SU-DHL-6 (cell line): ENCODE data around the gene CNRIP1.
A peak's percentile ranks its signal among the peaks of the same experiment; 100 is the strongest.

Source experiments
- H2AFZ ChIP-seq: fragments of 200-600 bp; sonication (generic); 2 replicates; pipeline ENCODE4 v1.6.1; 2014; ENCODE audit warnings: low read depth, mild to moderate bottlenecking, moderate library complexity, mixed read lengths, antibody characterized with exemption, low read length; ENCODE audit not compliant: severe bottlenecking
- H3F3A ChIP-seq: fragments of 200-600 bp; shearing (Covaris generic); 2 replicates; pipeline ENCODE4 v1.6.0; 2016; ENCODE audit warnings: antibody characterized with exemption, mild to moderate bottlenecking; ENCODE audit not compliant: insufficient read depth
- H3K27ac ChIP-seq: fragments of 200-600 bp; sonication (generic); 2 replicates; pipeline ENCODE4 v1.5.1; 2016; ENCODE audit warnings: low read depth, mild to moderate bottlenecking, low read length, moderate library complexity, mixed read lengths
- H3K27me3 ChIP-seq: fragments of 200-600 bp; sonication (generic), shearing (Covaris generic); 2 replicates; pipeline ENCODE4 v1.6.0; 2014; ENCODE audit warnings: mild to moderate bottlenecking, low read length
- H3K36me3 ChIP-seq: fragments of 200-600 bp; sonication (generic); 2 replicates; pipeline ENCODE4 v1.6.1; 2014; ENCODE audit warnings: mild to moderate bottlenecking, low read length, mixed read lengths
- H3K4me2 ChIP-seq: fragments of 300-600, 200-600 bp; shearing (Covaris generic), sonication (generic); 2 replicates; pipeline ENCODE4 v1.6.0; 2014; ENCODE audit warnings: low read length, low read depth, mild to moderate bottlenecking; ENCODE audit not compliant: poor library complexity, severe bottlenecking
- H3K4me3 ChIP-seq: fragments of 200-600 bp; sonication (generic); 2 replicates; pipeline ENCODE4 v1.5.1; 2014; ENCODE audit warnings: antibody characterized with exemption, low read length, mild to moderate bottlenecking, mixed read lengths; ENCODE audit not compliant: insufficient read depth, poor library complexity, severe bottlenecking
- H3K79me2 ChIP-seq: fragments of 200-600 bp; sonication (generic); 2 replicates; pipeline ENCODE4 v1.6.1; 2014; ENCODE audit warnings: mild to moderate bottlenecking, low read length, moderate library complexity; ENCODE audit not compliant: insufficient read depth
- H3K9ac ChIP-seq: fragments of 200-600 bp; sonication (generic); 2 replicates; pipeline ENCODE4 v1.7.0; 2014; ENCODE audit warnings: mild to moderate bottlenecking, low read length
- H3K9me2 ChIP-seq: fragments of 200-600 bp; sonication (generic); replicated peaks from 2 replicates; pipeline ENCODE4 v1.6.1; 2014; ENCODE audit warnings: low read length; ENCODE audit not compliant: insufficient read depth
- H3K9me3 ChIP-seq: fragments of 200-600 bp; sonication (generic); 2 replicates; pipeline ENCODE4 v1.6.1; 2014; ENCODE audit warnings: low read length, mixed read lengths; ENCODE audit not compliant: insufficient read depth
- H4K20me1 ChIP-seq: fragments of 200-600 bp; sonication (generic); 2 replicates; pipeline ENCODE4 v1.6.1; 2014; ENCODE audit warnings: low read depth, mild to moderate bottlenecking, antibody characterized with exemption, low read length, moderate library complexity, mixed read lengths
- EZH2phosphoT487 ChIP-seq: fragments of 200-600 bp; sonication (generic), shearing (Covaris generic); conservative IDR thresholded peaks from 2 replicates; pipeline ENCODE4 v1.6.1; 2018; ENCODE audit warnings: mild to moderate bottlenecking, antibody characterized with exemption, low read length, moderate library complexity, mixed read lengths
- TF ChIP-seq, protein P1 (sequence below): fragments of 200-600 bp; sonication (generic); IDR thresholded peaks from one replicate; pipeline ENCODE4 v1.5.1; 2017; ENCODE audit warnings: antibody characterized with exemption, mild to moderate bottlenecking, low read length, moderate library complexity; ENCODE audit not compliant: insufficient read depth, poor library complexity, severe bottlenecking

Gene CNRIP1, protein sequence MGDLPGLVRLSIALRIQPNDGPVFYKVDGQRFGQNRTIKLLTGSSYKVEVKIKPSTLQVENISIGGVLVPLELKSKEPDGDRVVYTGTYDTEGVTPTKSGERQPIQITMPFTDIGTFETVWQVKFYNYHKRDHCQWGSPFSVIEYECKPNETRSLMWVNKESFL

DNA sequence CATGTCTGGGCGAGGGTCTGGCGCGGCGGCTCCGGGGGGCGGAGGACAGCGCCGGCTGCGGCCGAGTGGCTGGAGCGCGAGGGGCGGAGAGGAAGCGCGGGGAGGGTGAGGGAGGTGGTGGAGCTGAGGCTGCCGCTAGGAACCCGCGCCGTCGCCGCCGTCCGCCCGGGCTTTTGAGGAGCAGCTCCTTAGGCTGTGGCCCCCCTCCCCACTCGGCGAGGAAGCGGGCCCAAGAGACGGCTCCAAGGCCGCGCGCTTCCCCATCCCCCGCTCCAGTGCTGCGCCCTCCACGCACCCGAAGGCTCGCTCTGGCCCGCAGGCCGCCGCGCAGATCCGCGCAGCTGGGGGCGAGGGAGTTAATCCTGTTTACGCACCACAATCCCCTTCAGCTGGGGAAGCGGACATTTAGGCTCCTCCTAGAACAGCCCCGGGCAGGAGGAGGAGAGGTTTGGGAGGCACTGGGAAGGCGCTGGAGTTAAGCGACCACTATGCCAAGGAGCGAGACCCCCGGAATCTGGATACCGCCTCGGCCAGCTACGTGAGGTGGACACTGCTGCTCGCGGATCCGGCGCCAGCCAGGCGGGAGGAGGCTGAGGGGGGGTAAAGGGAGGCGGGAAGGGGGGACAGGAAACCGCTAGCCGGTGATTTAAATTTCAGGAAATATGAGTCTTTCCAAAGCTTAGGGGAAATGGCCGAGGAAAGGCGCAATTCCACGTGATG is at the start of gene CNRIP1:
TSS of gene CNRIP1 (minus strand) at position 552 of the 720 bp plus-strand sequence. CDS start at position 3, 549 bp downstream.
- no peak within 1 kb of the TSS for H3K27ac ChIP-seq
- H3F3A ChIP-seq: no peaks in the 10 kb centered on the region
- 0 out of 2 replicates have a peak, but pooled peaks cover 2% of the 10 kb centered on the region for H3K27me3 ChIP-seq
- peak within 1 kb of the TSS; percentile 35 for H3K4me2 ChIP-seq
- peak within 1 kb of the TSS; percentile 29 for H2AFZ ChIP-seq
- H3K9ac ChIP-seq: no peak within 1 kb of the TSS
- H3K79me2 ChIP-seq: no peaks in the 10 kb centered on the region
- no peaks in the 10 kb centered on the region for H4K20me1 ChIP-seq
- no peaks in the 10 kb centered on the region for H3K9me2 ChIP-seq
- H3K4me3 ChIP-seq: no peak within 1 kb of the TSS
- TF ChIP-seq EZH2phosphoT487: no peak
- TF ChIP-seq, protein P1, sequence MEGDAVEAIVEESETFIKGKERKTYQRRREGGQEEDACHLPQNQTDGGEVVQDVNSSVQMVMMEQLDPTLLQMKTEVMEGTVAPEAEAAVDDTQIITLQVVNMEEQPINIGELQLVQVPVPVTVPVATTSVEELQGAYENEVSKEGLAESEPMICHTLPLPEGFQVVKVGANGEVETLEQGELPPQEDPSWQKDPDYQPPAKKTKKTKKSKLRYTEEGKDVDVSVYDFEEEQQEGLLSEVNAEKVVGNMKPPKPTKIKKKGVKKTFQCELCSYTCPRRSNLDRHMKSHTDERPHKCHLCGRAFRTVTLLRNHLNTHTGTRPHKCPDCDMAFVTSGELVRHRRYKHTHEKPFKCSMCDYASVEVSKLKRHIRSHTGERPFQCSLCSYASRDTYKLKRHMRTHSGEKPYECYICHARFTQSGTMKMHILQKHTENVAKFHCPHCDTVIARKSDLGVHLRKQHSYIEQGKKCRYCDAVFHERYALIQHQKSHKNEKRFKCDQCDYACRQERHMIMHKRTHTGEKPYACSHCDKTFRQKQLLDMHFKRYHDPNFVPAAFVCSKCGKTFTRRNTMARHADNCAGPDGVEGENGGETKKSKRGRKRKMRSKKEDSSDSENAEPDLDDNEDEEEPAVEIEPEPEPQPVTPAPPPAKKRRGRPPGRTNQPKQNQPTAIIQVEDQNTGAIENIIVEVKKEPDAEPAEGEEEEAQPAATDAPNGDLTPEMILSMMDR: no peak
- no peaks in the 10 kb centered on the region for H3K36me3 ChIP-seq
- H3K9me3 ChIP-seq: no peaks in the 10 kb centered on the region

DNA sequence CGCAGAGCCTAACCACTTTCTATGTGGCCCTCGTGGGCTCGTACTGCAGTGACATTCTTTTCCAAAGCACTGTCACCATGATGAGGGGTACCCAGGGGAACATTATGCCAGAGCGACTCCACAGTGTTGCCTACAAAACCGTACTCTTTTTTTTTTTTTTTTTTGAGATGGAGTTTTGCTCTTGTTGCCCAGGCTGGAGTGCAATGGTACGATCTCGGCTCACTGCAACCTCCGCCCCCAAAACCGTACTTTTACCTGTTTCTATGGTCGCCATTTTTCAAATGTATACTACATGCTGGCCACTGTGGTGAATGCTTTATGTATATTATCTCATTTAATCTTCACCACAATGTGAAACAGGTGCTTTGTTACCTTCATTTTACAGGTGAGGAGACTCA is 49.6 kb upstream of the CNRIP1 start:
- no peak overlapping the region for H3K9ac ChIP-seq
- H3K9me3 ChIP-seq: no peaks in the 10 kb centered on the region
- H3K4me2 ChIP-seq: no peak overlapping the region
- H3F3A ChIP-seq: peaks cover 18% of the 10 kb centered on the region; the same call in 1 of the 2 replicates
- peaks cover 95% of the 10 kb centered on the region for H3K79me2 ChIP-seq
- H3K27ac ChIP-seq: no peak overlapping the region
- no peak overlapping the region for H2AFZ ChIP-seq
- 0 out of 2 replicates have a peak, but pooled peaks cover 8% of the 10 kb centered on the region for H3K36me3 ChIP-seq
- no peak for TF ChIP-seq EZH2phosphoT487
- TF ChIP-seq, protein P1: no peak
- no peaks in the 10 kb centered on the region for H4K20me1 ChIP-seq
- H3K27me3 ChIP-seq: no peaks in the 10 kb centered on the region
- no peak overlapping the region for H3K4me3 ChIP-seq
- H3K9me2 ChIP-seq: no peaks in the 10 kb centered on the region

DNA sequence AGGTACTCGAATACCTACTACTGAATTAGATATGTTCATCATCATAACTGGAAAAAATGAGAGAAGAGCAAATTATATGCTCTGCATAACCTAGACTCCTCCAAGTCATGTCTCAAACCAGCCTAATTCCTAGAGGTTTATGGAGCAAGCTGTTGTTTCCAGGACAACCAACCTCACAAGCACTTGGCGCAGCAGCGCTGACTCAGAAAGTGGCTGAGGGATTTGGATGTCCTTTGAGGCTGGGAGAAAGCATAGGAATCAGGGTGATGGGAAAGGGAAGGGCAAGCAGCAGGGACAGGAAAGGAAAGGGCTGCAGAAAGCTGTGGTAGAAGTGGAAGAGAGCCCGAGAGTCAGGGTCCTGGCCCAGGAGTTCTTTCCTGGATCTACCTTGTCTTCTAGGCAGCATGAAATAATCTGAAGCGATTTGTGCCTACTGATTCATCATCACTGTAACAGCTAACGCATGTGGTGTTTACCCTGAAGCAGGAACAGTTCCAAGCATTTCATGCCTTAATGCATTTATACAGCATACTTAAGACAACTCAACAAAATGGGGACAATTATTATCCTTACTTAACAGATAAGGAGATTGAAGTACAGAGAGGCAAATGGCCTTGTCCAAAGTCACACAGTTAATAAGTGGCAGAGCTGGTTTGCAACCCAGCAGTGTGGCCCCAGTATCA is 49.0 kb upstream of the CNRIP1 start:
- peak overlapping the region; percentile 74; the same call in 1 of the 2 replicates for H3K9ac ChIP-seq

More for the DNA sequence above, 49.0 kb upstream of the CNRIP1 start:
- Histone ChIP-seq H3F3A (peaks cover 22% of the 10 kb centered on the region; the same call in 1 of the 2 replicates), H3K79me2 (peaks cover 92% of the 10 kb centered on the region), H4K20me1 (no peaks in the 10 kb centered on the region), H3K4me3 (no peak overlapping the region), H2AFZ (no peak overlapping the region), H3K9me3 (no peaks in the 10 kb centered on the region), H3K4me2 (peak overlapping the region; percentile 85), H3K27ac (peak overlapping the region; percentile 84), H3K36me3 (0 out of 2 replicates have a peak, but pooled peaks cover 8% of the 10 kb centered on the region), H3K27me3 (no peaks in the 10 kb centered on the region), H3K9me2 (no peaks in the 10 kb centered on the region)
- TF ChIP-seq, protein P1: no peak
- TF ChIP-seq EZH2phosphoT487: no peak
